GM12875 (cell line): ENCODE measurements around the gene LAYN.

ENCODE experiments used
- H3K4me3 ChIP-seq: one replicate; pipeline ENCODE4 v1.5.1; 2011; ENCODE audit warnings: low read depth, low read length, control low read depth
- TF ChIP-seq, protein P1 (sequence below): IDR thresholded peaks from 2 replicates; pipeline ENCODE4 v1.5.1; 2011; ENCODE audit warnings: low read depth, mild to moderate bottlenecking, control low read depth, inconsistent platforms, low read length, moderate library complexity, borderline replicate concordance; ENCODE audit not compliant: insufficient read depth

Gene LAYN

DNA sequence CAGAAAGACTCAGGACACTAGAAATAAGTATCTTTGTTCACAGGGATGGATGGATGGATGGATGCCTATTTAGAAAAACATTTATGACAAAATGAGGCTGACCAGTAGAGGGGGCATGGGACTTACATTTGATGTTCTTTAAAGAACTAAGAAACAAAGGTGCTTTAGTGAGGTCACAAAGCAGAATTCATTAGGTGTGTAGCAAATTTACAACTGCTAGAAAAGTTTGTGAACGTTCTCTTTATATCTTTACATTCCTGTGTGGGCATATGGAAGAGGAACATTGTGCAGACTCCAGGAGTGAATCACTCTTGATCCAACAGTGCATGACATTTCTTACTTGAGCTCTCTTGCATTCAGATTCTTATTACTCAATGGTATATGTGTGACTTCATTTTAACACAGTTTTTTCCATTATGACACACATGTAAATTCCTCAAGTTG is 45.9 kb downstream of the LAYN start:
- no peak overlapping the region for H3K4me3 ChIP-seq

DNA sequence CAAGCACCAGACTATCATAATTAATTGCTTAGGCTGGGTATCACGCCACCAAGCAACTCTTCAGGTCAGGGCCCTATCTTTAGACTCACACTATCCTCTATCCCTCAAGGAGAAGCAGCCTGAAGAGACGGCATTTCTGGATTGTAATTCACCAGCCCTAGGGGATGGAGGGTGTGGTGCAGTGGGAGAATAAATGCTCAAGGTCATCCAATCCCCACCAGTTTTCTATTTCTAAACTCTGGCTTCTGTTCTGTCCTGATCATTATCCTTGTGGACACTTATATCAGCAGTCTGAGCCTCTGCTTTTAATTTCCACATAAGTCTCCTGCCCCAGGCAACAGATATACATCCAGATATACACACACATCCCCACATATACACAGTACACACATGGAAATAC is 48.6 kb downstream of the LAYN start:
- TF ChIP-seq, protein P1, sequence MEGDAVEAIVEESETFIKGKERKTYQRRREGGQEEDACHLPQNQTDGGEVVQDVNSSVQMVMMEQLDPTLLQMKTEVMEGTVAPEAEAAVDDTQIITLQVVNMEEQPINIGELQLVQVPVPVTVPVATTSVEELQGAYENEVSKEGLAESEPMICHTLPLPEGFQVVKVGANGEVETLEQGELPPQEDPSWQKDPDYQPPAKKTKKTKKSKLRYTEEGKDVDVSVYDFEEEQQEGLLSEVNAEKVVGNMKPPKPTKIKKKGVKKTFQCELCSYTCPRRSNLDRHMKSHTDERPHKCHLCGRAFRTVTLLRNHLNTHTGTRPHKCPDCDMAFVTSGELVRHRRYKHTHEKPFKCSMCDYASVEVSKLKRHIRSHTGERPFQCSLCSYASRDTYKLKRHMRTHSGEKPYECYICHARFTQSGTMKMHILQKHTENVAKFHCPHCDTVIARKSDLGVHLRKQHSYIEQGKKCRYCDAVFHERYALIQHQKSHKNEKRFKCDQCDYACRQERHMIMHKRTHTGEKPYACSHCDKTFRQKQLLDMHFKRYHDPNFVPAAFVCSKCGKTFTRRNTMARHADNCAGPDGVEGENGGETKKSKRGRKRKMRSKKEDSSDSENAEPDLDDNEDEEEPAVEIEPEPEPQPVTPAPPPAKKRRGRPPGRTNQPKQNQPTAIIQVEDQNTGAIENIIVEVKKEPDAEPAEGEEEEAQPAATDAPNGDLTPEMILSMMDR = no peak
- no peak overlapping the region for H3K4me3 ChIP-seq

More for the DNA sequence above, 45.9 kb downstream of the LAYN start:
- TF ChIP-seq, protein P1 = peak; percentile 53; the same call in 1 of the 2 replicates

GRCh38 chr11:111589886-111590499 is 49.5 kb downstream of the LAYN start:
- no peak overlapping the region for H3K4me3 ChIP-seq
- TF ChIP-seq, protein P1 = no peak

GRCh38 chr11:111591187-111591960 is 50.9 kb downstream of the LAYN start:
- H3K4me3 ChIP-seq = no peak overlapping the region
- TF ChIP-seq, protein P1 = no peak

DNA sequence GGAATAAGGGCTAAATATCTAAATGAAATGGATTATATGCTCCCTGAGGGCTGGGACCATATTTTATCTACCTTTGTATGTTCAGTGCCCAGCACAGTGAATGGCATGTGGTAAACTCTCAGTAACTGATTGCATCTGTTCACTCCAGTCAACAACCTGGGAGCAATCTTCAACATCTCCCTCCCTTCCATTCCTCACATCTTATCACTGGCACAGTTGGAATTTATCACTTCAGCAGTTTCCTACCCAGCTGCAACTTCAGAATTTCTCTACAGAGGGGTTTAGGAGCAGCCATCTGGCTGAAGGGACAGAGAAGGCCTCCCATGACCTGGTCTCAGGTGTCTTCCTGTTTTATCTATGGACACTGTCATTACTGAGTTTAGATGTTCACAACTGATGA is 52.0 kb downstream of the LAYN start:
- TF ChIP-seq, protein P1 = no peak
- H3K4me3 ChIP-seq = no peak overlapping the region

GRCh38 chr11:111596319-111596718 is 55.8 kb downstream of the LAYN start:
- TF ChIP-seq, protein P1 = no peak
- H3K4me3 ChIP-seq = no peak overlapping the region

DNA sequence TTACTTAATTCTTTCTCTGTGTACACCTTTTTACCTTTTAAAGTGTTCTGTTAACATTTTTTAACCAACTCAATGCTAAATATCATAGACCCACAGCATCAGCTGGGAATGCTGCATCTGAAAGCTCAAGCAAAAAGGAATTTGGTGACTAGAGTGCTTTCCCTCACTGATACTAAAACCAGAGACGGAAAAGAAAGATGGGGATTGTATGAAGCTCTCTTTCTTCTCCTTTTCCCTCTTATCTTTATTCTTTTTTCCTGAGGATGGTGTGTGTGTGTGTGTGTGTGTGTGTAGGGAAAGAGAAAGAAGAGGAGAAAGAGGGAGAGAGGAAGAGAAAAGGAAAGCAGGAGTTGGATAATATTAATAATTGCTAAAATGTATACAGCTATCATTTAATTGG is 57.6 kb downstream of the LAYN start:
- H3K4me3 ChIP-seq = no peak overlapping the region
- TF ChIP-seq, protein P1 = no peak
